Measurements from ENCODE around the gene SDC3. TPM values are rescaled to one million over a fixed set of nuclear protein-coding genes. Genes with fewer than 3 reads are reported as not detected.

The SDC3 gene
- total RNA-seq, 2 donors from 2014 or later, result 94.1 to 143 TPM

- Mint-ChIP-seq H3K9me3 (no peaks in the 10 kb centered on the region), H3K4me1 (no peaks in the 10 kb centered on the region), H3K36me3 (ENCODE audit: low read depth) (peaks cover 86% of the 10 kb centered on the region), H3K27me3 (ENCODE audit: insufficient read depth) (no peaks in the 10 kb centered on the region), H3K27ac (peak overlapping the region; percentile 26), H3K4me3 (no peak overlapping the region)
- Histone ChIP-seq H3K36me3 (ENCODE audit: control insufficient read depth, insufficient read depth, low read length) (peaks cover 91% of the 10 kb centered on the region), H3K4me3 (ENCODE audit: low read length) (no peak overlapping the region), H3K27ac (ENCODE audit: low read depth, low read length) (no peak overlapping the region), H3K27me3 (ENCODE audit: control insufficient read depth, insufficient read depth, low read length, poor library complexity, severe bottlenecking) (no peaks in the 10 kb centered on the region), H3K4me1 (ENCODE audit: control insufficient read depth, insufficient read depth, low read length) (no peaks in the 10 kb centered on the region), H3K9ac (ENCODE audit: extremely low read depth, low read length, poor library complexity, severe bottlenecking) (no peak overlapping the region), H3K9me3 (ENCODE audit: control insufficient read depth, low read length) (no peaks in the 10 kb centered on the region)
- no peak for TF ChIP-seq CTCF (conservative IDR thresholded peaks at IDR 0.05)
- 92% methylated on average over 2 to 3 of the region's 3 CpGs for WGBS, 2 experiments (ENCODE audit: insufficient coverage in 1 of 2, insufficient read length in 1 of 2)
- DNase-seq, result no peak
Measured at GRCh38 chr1:30948278-30948677, 39.7 kb upstream of the SDC3 start.

- Histone ChIP-seq H3K27ac (ENCODE audit: low read depth, low read length) (no peak overlapping the region), H3K9ac (ENCODE audit: extremely low read depth, low read length, poor library complexity, severe bottlenecking) (no peak overlapping the region), H3K4me3 (ENCODE audit: low read length) (no peak overlapping the region), H3K9me3 (ENCODE audit: control insufficient read depth, low read length) (no peaks in the 10 kb centered on the region), H3K27me3 (ENCODE audit: control insufficient read depth, insufficient read depth, low read length, poor library complexity, severe bottlenecking) (no peaks in the 10 kb centered on the region), H3K36me3 (ENCODE audit: control insufficient read depth, insufficient read depth, low read length) (peaks cover 92% of the 10 kb centered on the region), H3K4me1 (ENCODE audit: control insufficient read depth, insufficient read depth, low read length) (no peaks in the 10 kb centered on the region)
- H3K27ac Mint-ChIP-seq, result no peak overlapping the region
- DNase-seq, result no peak
- no peak overlapping the region for H3K4me3 Mint-ChIP-seq
- no peak for TF ChIP-seq CTCF (conservative IDR thresholded peaks at IDR 0.05)
- no peaks in the 10 kb centered on the region for H3K9me3 Mint-ChIP-seq
- H3K4me1 Mint-ChIP-seq, result no peaks in the 10 kb centered on the region
- peaks cover 86% of the 10 kb centered on the region for H3K36me3 Mint-ChIP-seq (ENCODE audit: low read depth)
- no peaks in the 10 kb centered on the region for H3K27me3 Mint-ChIP-seq (ENCODE audit: insufficient read depth)
Measured at GRCh38 chr1:30947212-30947611, 38.7 kb upstream of the SDC3 start.

- no peak overlapping the region for H3K27ac ChIP-seq (ENCODE audit: low read depth, low read length)
Measured at GRCh38 chr1:30942326-30942963, 33.9 kb upstream of the SDC3 start.

More at GRCh38 chr1:30942326-30942963, 33.9 kb upstream of the SDC3 start:
- H3K36me3 Mint-ChIP-seq (ENCODE audit: low read depth), result peaks cover 85% of the 10 kb centered on the region
- WGBS, 2 experiments (ENCODE audit: insufficient coverage in 1 of 2, insufficient read length in 1 of 2), result 95 to 98% methylated on average over 6 to 7 of the region's 7 CpGs
- no peak for DNase-seq
- H3K36me3 ChIP-seq (ENCODE audit: control insufficient read depth, insufficient read depth, low read length), result peaks cover 92% of the 10 kb centered on the region
- H3K9ac ChIP-seq (ENCODE audit: extremely low read depth, low read length, poor library complexity, severe bottlenecking), result no peak overlapping the region
- no peaks in the 10 kb centered on the region for H3K4me1 ChIP-seq (ENCODE audit: control insufficient read depth, insufficient read depth, low read length)
- no peak overlapping the region for H3K4me3 Mint-ChIP-seq
- no peak overlapping the region for H3K4me3 ChIP-seq (ENCODE audit: low read length)
- H3K4me1 Mint-ChIP-seq, result no peaks in the 10 kb centered on the region
- no peaks in the 10 kb centered on the region for H3K9me3 ChIP-seq (ENCODE audit: control insufficient read depth, low read length)
- no peaks in the 10 kb centered on the region for H3K27me3 Mint-ChIP-seq (ENCODE audit: insufficient read depth)
- no peaks in the 10 kb centered on the region for H3K27me3 ChIP-seq (ENCODE audit: control insufficient read depth, insufficient read depth, low read length, poor library complexity, severe bottlenecking)
- TF ChIP-seq CTCF (conservative IDR thresholded peaks at IDR 0.05), result no peak
- no peaks in the 10 kb centered on the region for H3K9me3 Mint-ChIP-seq
- H3K27ac Mint-ChIP-seq, result no peak overlapping the region

All from endodermal cell (in vitro differentiated cells).